K562 (cell line): ENCODE results near the gene RPL38. TPM values are rescaled to one million over a fixed set of nuclear protein-coding genes. Genes with fewer than 3 reads are reported as not detected.

Source experiments
- CREBBP ChIP-seq: IDR thresholded peaks from one replicate; pipeline ENCODE4 v1.6.1; 2012; ENCODE audit warnings: low read depth, mild to moderate bottlenecking, control low read depth, inconsistent platforms, low read length
- CTBP1 ChIP-seq: fragments of 450-650 bp; IDR thresholded peaks from 2 replicates; pipeline ENCODE4 v1.6.1; 2016; ENCODE audit warnings: borderline replicate concordance
- ELF2 ChIP-seq: fragments of 250-450 bp; sonication (Bioruptor Pico); IDR thresholded peaks from 2 replicates; pipeline ENCODE4 v1.5.0; 2021; ENCODE audit warnings: mild to moderate bottlenecking
- ETS2 ChIP-seq: IDR thresholded peaks from 2 replicates; pipeline ENCODE4 v1.6.1; 2016; ENCODE audit warnings: borderline replicate concordance, missing genetic modification characterization, mild to moderate bottlenecking, moderate library complexity, missing compliant biosample characterization; ENCODE audit not compliant: poor library complexity, severe bottlenecking
- JUND ChIP-seq, 2 experiments: IDR thresholded peaks; 2 replicates in 1 of 2; 3 replicates in 1 of 2; pipeline ENCODE4 v1.6.1; 2011; ENCODE audit warnings: borderline replicate concordance in 2 of 2, low read depth in 2 of 2, low read length in 2 of 2, improper control_type of control experiment in 1 of 2, missing biosample characterization in 1 of 2, missing genetic modification characterization in 1 of 2, missing genetic modification reagents in 1 of 2
- MED1 ChIP-seq: sonication (generic); formaldehyde crosslinking; IDR thresholded peaks from 2 replicates; pipeline ENCODE4 v1.8.1; 2023; ENCODE audit warnings: missing genetic modification reagents, borderline replicate concordance
- MIER1 ChIP-seq: fragments of 450-650 bp; IDR thresholded peaks from 2 replicates; pipeline ENCODE4 v1.6.1; 2016; ENCODE audit warnings: antibody characterized with exemption, mild to moderate bottlenecking, low read depth
- NBN ChIP-seq: fragments of 450-650 bp; IDR thresholded peaks from 2 replicates; pipeline ENCODE4 v1.6.1; 2016; ENCODE audit warnings: low read depth, mild to moderate bottlenecking
- NFYB ChIP-seq: IDR thresholded peaks from 2 replicates; pipeline ENCODE4 v1.6.1; 2011; ENCODE audit warnings: mild to moderate bottlenecking, moderate library complexity; ENCODE audit not compliant: insufficient read length; ENCODE audit errors: extremely low read depth
- PML ChIP-seq: IDR thresholded peaks from 2 replicates; pipeline ENCODE4 v1.6.1; 2012; ENCODE audit warnings: low read length, inconsistent platforms
- PRMT5 ChIP-seq: sonication (generic); formaldehyde crosslinking; IDR thresholded peaks from 2 replicates; pipeline ENCODE4 v1.5.0; 2020; ENCODE audit warnings: missing genetic modification reagents
- THAP7 ChIP-seq: fragments of 250-450 bp; sonication (Bioruptor Pico); IDR thresholded peaks from 2 replicates; pipeline ENCODE4 v1.5.0; 2021
- TRIM24 ChIP-seq, 2 experiments: fragments of 450-650 bp; IDR thresholded peaks; 2 replicates each; pipeline ENCODE4 v1.6.1; 2016
- ZC3H11A ChIP-seq: IDR thresholded peaks from 2 replicates; pipeline ENCODE4 v1.6.1; 2012; ENCODE audit warnings: low read depth, low read length, improper control_type of control experiment
- ZNF699 ChIP-seq: fragments of 250-450 bp; sonication (Bioruptor Pico); IDR thresholded peaks from 2 replicates; pipeline ENCODE4 v1.8.0; 2021; ENCODE audit warnings: mild to moderate bottlenecking, moderate library complexity; ENCODE audit not compliant: insufficient replicate concordance
- ZSCAN32 ChIP-seq: fragments of 450-650 bp; formaldehyde crosslinking; IDR thresholded peaks from 2 replicates; pipeline ENCODE4 v1.4.0; 2020; ENCODE audit warnings: mild to moderate bottlenecking, moderate library complexity
- polyA plus RNA-seq, 8 experiments: library from polyadenylated mRNA; depleted of rRNA in 4 of 8; stranded (reverse) in 5 of 8; unstranded in 3 of 8; fragments of >200 nt; fragmentation: Nextera tagmentation in 2 of 8; fragmentation: Illumina TruSeq in 1 of 8; extraction: Ambion mirVana in 2 of 8; extraction: Trizol in 1 of 8; gene quantifications; 2 replicates each; pipeline versions ENCODE4 v1.2.1 to v1.2.3, GENCODE V29; 2011 to 2014; ENCODE audit warnings: inconsistent platforms in 1 of 8, missing spikeins in 1 of 8
- total RNA-seq, 7 experiments: library from RNA; depleted of rRNA in 6 of 7; stranded (reverse); fragments of >200 nt in 6 of 7; fragmentation: Illumina TruSeq in 2 of 7; extraction: Trizol in 2 of 7; gene quantifications; 2 replicates each; pipeline versions ENCODE4 v1.2.1 to v1.2.3, GENCODE V29; 2011 to 2021; ENCODE audit warnings: low replicate concordance in 1 of 7
- TF ChIP-seq, protein P1 (sequence below), 2 experiments: fragments of 450-650 bp; IDR thresholded peaks; 2 replicates each; pipeline ENCODE4 v1.6.1; 2016; ENCODE audit warnings: mild to moderate bottlenecking in 2 of 2, borderline replicate concordance in 1 of 2, low read depth in 1 of 2, moderate library complexity in 1 of 2
- TF ChIP-seq, protein P2 (sequence below): fragments of 450-650 bp; IDR thresholded peaks from 2 replicates; pipeline ENCODE4 v1.6.1; 2018; ENCODE audit warnings: mild to moderate bottlenecking, low read depth; ENCODE audit not compliant: partially characterized antibody

The RPL38 gene
- total and polyA plus RNA-seq, 9 of the 15 experiments (the other 6 are each of a cell fraction or from before 2014, with no cell fraction given): 1,224 to 3,864 (median 1,939) TPM

DNA sequence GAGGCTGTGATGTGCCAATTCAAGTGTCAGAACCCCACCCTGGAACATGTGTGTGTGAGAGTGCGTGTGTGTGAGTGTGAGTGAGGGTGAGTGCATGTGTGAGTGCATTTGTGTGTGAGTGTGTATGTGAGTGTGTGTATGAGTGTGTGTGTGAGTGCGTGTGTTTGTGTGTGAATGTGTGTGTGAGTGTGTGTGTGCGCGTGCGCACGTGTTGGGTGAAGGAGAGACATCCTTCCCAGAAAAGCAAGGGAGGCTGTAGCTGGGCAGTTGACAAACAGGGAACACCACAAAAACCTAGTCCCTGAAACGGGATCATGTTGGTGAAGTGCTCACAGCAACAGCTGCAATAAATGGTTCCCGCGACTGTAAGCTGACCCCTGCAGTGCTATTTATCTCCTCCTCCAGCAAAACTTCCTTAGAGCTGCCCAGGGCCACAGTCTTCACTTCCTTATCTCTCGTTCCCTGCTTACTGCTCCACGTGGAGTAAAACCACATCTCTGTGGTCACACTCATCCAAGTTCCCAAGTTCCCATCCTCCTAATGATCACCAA, 40.1 kb upstream of the RPL38 start (continued):
- TF ChIP-seq, protein P1, sequence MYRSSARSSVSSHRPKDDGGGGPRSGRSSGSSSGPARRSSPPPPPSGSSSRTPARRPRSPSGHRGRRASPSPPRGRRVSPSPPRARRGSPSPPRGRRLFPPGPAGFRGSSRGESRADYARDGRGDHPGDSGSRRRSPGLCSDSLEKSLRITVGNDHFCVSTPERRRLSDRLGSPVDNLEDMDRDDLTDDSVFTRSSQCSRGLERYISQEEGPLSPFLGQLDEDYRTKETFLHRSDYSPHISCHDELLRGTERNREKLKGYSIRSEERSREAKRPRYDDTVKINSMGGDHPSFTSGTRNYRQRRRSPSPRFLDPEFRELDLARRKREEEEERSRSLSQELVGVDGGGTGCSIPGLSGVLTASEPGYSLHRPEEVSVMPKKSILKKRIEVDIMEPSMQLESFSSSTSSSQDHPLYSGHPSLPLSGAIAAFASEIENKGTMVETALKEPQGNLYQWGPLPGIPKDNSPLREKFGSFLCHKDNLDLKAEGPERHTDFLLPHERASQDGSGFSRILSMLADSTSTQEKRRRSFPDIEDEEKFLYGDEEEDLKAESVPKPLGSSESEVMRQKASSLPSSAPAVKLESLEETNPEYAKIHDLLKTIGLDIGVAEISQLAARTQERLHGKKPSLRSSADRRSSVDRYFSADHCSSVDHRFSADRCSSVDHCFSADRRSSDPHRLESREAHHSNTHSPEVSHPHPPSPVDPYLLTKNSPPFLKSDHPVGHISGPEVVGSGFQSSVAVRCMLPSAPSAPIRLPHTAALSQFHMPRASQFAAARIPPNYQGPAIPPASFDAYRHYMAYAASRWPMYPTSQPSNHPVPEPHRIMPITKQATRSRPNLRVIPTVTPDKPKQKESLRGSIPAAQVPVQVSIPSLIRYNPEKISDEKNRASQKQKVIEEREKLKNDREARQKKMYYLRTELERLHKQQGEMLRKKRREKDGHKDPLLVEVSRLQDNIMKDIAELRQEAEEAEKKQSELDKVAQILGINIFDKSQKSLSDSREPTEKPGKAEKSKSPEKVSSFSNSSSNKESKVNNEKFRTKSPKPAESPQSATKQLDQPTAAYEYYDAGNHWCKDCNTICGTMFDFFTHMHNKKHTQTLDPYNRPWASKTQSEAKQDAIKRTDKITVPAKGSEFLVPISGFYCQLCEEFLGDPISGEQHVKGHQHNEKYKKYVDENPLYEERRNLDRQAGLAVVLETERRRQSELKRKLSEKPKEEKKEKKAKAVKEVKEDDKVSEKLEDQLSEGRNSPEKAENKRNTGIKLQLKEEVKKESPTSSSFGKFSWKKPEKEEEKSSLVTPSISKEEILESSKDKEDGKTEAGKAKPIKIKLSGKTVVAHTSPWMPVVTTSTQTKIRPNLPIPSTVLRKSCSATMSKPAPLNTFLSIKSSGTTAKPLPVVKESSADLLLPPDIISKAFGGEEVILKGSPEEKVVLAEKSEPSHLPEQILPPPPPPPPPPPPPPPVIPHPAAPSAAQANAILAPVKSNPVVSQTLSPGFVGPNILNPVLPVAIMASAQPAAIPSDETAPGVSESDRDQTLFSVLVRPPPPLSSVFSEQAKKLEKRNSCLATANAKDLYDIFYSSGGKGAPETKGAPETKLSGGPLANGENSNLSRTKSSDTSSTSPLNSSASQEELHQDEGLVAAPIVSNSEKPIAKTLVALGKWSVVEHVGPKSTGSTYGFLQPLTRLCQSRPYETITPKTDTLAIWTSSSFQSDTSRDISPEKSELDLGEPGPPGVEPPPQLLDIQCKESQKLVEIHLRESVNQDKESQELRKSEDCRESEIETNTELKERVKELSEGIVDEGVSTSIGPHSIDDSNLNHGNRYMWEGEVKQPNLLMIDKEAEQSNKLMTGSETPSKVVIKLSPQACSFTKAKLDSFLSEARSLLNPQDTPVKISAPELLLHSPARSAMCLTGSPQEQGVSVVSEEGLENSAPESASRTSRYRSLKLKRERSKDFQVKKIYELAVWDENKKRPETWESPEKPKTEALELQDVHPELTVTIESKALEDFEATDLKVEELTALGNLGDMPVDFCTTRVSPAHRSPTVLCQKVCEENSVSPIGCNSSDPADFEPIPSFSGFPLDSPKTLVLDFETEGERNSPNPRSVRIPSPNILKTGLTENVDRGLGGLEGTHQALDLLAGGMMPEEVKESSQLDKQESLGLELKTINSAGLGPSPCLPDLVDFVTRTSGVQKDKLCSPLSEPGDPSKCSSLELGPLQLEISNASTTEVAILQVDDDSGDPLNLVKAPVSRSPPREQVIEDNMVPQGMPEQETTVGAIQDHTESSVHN (IDR thresholded peaks at IDR 0.05; ENCODE audit: borderline replicate concordance in 1 of 2, low read depth in 1 of 2): no peak
- no peak for TF ChIP-seq ZNF699 (CRISPR knock-in tag)
- TF ChIP-seq ZC3H11A: no peak
- TF ChIP-seq NFYB: no peak
- TF ChIP-seq ETS2: no peak
- no peak for TF ChIP-seq ZSCAN32
- TF ChIP-seq ELF2 (CRISPR knock-in tag): no peak
- TF ChIP-seq CREBBP: no peak
- TF ChIP-seq THAP7 (CRISPR knock-in tag): no peak
- no peak for TF ChIP-seq PRMT5 (CRISPR knock-in tag)
- TF ChIP-seq MIER1: no peak
- no peak for TF ChIP-seq JUND (IDR thresholded peaks at IDR 0.05; ENCODE audit: borderline replicate concordance, low read depth, low read length)
- TF ChIP-seq JUND (tag; IDR thresholded peaks at IDR 0.05; ENCODE audit: borderline replicate concordance, low read depth, low read length): no peak; the same call in 2 of the 3 replicates
- TF ChIP-seq NBN: no peak
- TF ChIP-seq, protein P2, sequence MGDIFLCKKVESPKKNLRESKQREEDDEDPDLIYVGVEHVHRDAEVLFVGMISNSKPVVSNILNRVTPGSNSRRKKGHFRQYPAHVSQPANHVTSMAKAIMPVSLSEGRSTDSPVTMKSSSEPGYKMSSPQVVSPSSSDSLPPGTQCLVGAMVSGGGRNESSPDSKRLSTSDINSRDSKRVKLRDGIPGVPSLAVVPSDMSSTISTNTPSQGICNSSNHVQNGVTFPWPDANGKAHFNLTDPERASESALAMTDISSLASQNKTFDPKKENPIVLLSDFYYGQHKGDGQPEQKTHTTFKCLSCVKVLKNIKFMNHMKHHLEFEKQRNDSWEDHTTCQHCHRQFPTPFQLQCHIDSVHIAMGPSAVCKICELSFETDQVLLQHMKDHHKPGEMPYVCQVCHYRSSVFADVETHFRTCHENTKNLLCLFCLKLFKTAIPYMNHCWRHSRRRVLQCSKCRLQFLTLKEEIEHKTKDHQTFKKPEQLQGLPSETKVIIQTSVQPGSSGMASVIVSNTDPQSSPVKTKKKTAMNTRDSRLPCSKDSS: no peak
- peak; percentile 59; the same call in 1 of the 2 replicates for TF ChIP-seq CTBP1
- TF ChIP-seq PML: peak; percentile 42; the same call in 1 of the 2 replicates
- TF ChIP-seq MED1 (CRISPR knock-in tag): no peak
- peak in 1 of 2 experiments; percentile 61; a peak in 1 of 4 replicates for TF ChIP-seq TRIM24 (IDR thresholded peaks at IDR 0.05)
